Measurements from ENCODE around the gene ELMO1. TPM values are rescaled to one million over a fixed set of nuclear protein-coding genes. Genes with fewer than 3 reads are reported as not detected.

Gene ELMO1
- total RNA-seq, 1 experiment from 2014 or later: 0.36 TPM

GRCh38 chr7:37475646-37476045 is 27.0 kb upstream of the ELMO1 start:
- no peak for DNase-seq (ENCODE audit: low read depth)

DNA sequence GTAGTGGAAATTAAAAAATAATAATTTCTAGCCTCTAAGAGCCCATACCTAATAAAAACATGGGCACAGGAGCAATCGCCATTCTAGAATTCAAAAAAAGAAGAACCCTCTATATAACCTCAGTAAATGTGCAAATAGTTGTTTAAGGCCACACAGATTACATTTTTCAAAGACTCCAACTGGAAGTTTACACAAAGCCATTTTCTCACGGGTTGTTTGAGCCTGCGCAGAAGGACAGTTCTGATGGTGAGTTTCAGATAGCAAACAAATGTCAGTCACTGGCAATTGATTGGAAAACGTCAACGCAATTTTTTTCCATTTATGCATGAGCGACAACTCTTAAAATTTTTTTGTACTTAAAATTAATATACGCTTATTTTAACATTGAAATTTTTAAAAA is 23.0 kb upstream of the ELMO1 start:
- DNase-seq (ENCODE audit: low read depth): no peak

GRCh38 chr7:37467002-37467401 is 18.3 kb upstream of the ELMO1 start:
- DNase-seq (ENCODE audit: low read depth): no peak

DNA sequence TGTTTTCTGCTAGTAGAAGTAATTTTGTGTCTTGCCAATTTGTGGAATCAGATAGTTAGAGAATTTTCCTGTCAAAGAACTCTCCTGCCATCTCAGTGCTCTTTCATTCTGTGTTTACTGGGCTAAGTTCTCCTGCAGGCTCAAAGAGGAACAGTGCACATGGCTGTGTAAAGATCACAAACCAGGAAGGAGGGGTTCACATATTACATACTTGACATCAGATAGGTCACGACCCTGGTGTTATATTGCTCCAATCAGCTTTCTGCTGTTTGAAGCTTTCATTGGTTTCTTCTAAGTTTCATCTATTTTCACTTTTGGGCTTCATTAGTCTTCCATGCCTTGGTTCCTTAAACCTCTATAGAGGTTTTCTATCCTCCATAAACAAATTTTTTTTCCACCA is 13.5 kb upstream of the ELMO1 start:
- no peak for DNase-seq (ENCODE audit: low read depth)

GRCh38 chr7:37455081-37455480 is 6.4 kb upstream of the ELMO1 start:
- no peak for DNase-seq (ENCODE audit: low read depth)

DNA sequence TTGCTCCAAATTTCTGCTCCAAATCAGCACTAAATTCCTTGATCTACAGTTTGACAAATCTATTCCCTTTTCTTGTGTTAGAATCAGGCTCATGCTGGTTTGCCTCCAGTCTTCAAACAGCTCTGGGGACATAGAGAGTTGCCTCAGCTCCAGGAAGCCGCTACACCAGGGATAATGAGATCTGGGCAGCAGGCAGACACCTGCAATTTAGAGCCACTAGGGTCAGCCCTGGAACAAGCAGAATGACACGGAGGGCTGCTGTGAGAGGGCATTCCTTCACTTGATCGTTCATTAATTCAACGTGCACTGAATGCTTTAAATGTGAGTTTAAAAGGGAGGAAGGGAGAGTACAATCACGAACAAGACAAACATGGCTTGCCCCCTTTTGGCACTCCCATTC is 3.7 kb upstream of the ELMO1 start:
- no peak for DNase-seq (ENCODE audit: low read depth)

- DNase-seq (ENCODE audit: low read depth): no peak
These were observed 1.4 kb upstream of the ELMO1 start for GRCh38 chr7:37450035-37450434.

DNA sequence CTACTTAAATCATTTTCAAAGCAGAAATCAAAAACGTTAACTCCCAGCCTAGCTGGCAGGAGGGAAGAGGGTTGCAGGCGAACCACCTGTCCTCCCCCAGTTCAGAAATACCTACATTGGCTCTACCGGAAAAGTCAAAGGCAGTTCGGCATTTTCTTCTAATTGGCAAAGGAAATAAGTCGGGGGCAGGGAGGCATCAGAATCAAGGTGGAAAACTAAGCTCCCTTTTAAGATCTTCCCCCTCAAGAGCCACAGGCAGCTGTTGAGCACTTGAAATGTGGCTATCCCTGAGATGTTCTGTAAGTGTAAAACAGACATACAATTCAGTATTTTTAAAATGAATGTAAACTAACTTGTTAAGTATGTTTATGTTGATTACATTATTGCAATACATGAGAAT is 957 bp upstream of the ELMO1 start:
- no peak for DNase-seq (ENCODE audit: low read depth)

DNA sequence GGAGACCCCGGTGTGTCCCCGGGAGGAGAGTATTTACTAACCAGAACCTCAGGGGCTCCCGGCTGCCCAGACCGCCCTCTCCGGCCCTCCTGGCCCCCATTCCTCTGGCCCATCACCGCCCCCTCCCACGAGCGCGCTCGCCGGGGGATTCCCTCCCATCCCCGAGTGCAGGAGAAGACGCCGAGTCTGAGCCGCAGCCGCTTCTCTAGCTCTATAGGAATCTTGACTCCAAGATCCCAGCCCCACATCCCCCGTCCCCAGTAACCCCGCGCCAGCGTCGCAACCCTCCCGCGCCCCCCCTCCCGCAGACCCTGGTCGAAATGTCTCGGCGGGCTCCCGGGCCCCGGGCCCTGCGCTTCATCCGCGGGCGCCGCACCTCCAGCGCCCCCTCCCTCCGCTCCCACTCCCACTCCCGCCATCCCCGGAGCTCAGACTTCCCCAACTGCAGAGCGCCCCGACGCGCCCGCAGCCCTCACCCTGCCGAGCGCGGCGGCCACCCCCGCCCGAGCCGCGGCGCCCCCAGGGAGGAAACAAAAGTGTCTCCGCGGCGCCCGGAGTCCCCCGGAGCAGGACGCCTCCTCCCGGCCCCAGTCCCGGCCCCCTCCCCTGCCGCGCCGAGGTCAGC is 541 bp downstream of the ELMO1 start:
- DNase-seq (ENCODE audit: low read depth): no peak

DNA sequence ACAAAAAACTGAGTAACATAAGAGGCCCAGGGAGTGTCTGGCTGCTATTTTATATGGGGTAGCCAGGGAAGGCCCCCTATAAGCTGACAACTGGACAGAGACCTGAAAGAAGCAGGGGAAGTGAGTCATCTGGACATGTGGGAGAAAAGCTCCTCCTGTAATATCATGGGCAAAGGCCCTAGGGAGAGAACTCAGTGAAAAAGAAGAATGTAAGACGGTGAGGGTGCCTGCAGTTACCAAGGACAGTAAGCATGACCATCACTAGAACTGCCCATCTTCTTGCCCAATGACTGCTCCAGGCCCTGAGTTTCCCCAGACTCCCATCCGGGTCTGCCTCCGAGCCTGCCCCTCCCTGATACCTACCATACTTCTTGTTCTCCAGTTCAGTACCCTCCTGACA is 2.3 kb downstream of the ELMO1 start:
- DNase-seq (ENCODE audit: low read depth): no peak

GRCh38 chr7:37445790-37446189 is 2.9 kb downstream of the ELMO1 start:
- no peak for DNase-seq (ENCODE audit: low read depth)

GRCh38 chr7:37445064-37445723 is 3.5 kb downstream of the ELMO1 start:
- DNase-seq (ENCODE audit: low read depth): no peak

DNA sequence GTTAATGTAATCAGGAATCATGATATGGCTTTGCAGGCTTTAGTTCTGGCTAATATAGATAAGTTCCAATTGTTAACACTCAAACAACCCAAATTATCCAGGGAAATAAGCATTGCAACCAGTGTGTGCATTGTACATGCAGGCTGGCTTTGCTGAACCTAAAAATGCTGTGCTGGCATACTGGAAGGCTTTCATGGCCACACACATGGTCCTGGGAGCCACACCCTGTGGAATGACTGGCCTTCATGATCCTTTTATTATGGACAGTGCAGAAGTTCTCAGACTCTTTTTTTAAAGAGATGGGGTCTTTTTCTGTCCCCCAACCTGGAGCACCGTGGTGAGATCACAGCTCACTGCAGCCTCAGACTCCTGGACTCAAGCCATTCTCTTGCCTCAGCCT is 5.0 kb downstream of the ELMO1 start:
- DNase-seq (ENCODE audit: low read depth): no peak

GRCh38 chr7:37442268-37442667 is 6.4 kb downstream of the ELMO1 start:
- no peak for DNase-seq (ENCODE audit: low read depth)

DNA sequence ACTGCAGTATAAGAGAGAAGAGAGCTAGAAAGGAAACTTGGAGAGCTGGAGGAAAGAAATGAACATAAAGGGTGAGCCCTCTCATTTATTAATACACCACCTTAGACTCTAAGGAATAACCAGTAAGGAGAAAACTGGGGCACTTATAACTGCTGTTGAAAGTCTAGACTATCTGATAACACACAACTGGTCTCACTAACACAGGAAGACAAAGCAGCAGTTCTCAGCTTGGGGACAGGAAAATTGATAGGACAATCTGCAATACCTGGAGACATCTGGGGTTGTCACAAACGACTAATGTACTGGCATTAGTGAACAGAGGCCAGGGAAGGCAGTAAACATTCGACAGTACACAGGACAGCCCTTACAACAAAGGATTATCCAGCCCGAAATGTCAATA is 6.8 kb downstream of the ELMO1 start:
- no peak for DNase-seq (ENCODE audit: low read depth)

- DNase-seq (ENCODE audit: low read depth): no peak
These were observed 7.3 kb downstream of the ELMO1 start for GRCh38 chr7:37441386-37441760.

GRCh38 chr7:37440738-37441385 is 7.8 kb downstream of the ELMO1 start:
- DNase-seq (ENCODE audit: low read depth): no peak

- DNase-seq (ENCODE audit: low read depth): no peak
These were observed 9.0 kb downstream of the ELMO1 start for GRCh38 chr7:37439653-37440026.

DNA sequence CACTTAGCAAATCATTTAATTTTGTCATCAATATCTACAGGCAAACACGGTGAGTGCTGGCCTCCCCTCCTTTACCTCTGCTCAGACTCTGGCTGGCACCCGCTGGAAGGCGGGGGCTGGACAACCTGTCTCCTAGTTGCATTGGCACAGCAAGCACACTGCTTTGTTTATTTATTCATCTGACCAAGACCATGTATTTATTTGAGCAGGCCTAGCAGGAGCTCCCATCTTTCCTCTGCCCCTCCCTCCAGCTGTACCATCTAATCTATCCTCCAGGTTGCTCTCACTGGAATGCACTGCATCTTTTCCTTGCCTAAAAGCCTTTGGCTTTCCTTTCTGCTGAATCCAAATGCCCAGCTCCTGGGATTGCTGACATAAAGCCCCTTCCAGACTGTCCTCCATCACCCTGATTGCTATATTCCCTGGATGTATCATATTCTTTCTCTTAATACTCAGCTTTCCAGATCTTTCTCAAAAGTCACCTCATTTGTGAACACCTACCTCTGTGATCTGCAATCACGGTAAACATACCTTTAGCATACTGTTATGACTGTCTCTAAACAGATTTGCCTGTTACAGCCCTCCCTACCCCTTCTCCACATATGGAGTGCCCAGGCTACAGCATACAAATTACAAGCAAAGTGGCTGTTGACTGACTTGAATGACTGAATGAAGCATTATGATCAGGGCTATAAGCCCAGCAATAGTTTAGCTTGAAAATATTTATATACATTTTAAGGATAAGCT is 9.6 kb downstream of the ELMO1 start:
- DNase-seq (ENCODE audit: low read depth): no peak

DNA sequence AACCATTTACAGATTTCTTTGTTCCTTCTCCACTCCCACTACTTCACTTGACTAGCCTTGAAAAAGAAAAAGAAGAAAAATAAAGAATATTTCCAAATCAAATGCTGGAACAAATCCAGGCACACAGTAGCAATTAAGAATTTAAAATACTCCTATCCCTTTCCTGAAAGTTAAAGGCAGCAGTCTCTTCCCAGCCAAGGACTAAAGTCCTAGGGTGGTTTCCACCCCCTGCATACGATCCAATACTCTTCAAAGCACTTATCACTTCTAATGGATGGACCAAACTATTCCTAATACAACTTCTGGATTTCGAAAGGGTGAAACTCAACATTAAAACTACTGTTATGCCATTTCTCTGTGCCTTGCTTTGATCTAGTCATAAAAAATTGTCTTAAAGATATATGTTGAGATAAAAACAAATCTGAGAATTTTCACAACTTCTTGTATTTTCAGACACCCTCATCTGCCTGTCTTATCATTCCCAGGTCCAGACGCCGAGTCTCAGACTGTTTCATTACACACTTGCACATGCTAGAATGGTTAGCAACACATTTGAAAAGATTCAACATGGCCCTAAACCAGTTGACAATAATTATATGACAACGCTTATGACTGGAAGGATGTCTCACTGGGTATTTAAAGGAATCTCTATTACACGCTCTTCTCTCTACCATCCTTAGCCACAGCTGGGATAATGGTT is 13.4 kb downstream of the ELMO1 start:
- DNase-seq (ENCODE audit: low read depth): no peak

DNA sequence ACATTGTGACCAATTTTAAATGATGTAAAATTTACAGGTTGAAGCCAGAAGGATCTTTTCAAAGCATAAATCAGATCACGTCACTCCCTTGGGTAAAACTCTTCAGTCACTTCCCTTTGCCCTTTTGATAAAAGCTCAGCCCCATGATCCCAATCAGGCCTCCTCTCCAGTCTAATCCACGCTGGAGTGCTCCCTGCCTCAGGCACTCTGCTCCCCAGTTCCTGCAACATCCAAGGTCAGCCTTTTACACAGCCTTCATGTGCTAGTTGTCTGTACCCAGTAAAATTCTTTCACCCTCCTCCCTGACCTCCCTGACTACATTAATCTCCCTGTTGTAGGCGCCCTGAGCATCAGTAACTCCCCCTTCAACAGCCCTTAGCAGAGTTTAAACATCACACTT is 14.1 kb downstream of the ELMO1 start:
- no peak for DNase-seq (ENCODE audit: low read depth)

- no peak for DNase-seq (ENCODE audit: low read depth)
These were observed 15.5 kb downstream of the ELMO1 start for GRCh38 chr7:37433166-37433565.

Data from RPMI7951 (cell line).